DOHH2 (cell line): ENCODE data around the gene HS2ST1.

Source experiments
- H3F3A ChIP-seq: fragments of 200-600 bp; sonication (generic), shearing (Covaris generic); 2 replicates; pipeline ENCODE4 v1.6.0; 2016; ENCODE audit warnings: antibody characterized with exemption, mild to moderate bottlenecking; ENCODE audit not compliant: control insufficient read depth, insufficient read depth
- H3K27ac ChIP-seq: fragments of 200-600 bp; sonication (generic); 2 replicates; pipeline ENCODE4 v1.5.1; 2014; ENCODE audit warnings: low read depth, mild to moderate bottlenecking, low read length, moderate library complexity
- H3K27me3 ChIP-seq: fragments of 200-600 bp; sonication (generic); 2 replicates; pipeline ENCODE4 v1.6.1; 2014; ENCODE audit warnings: mild to moderate bottlenecking, low read length, mixed read lengths; ENCODE audit not compliant: control insufficient read depth
- H3K36me3 ChIP-seq: fragments of 200-600 bp; sonication (generic); 2 replicates; pipeline ENCODE4 v1.6.1; 2014; ENCODE audit warnings: mild to moderate bottlenecking, low read length, moderate library complexity, mixed read lengths; ENCODE audit not compliant: control insufficient read depth
- H3K4me1 ChIP-seq: fragments of 200-600 bp; sonication (generic); 2 replicates; pipeline ENCODE4 v1.6.1; 2014; ENCODE audit warnings: mild to moderate bottlenecking, low read length, mixed read lengths; ENCODE audit not compliant: control insufficient read depth
- H3K4me2 ChIP-seq: fragments of 200-600 bp; sonication (generic); 2 replicates; pipeline ENCODE4 v1.6.0; 2014; ENCODE audit warnings: mild to moderate bottlenecking, low read length, moderate library complexity
- H3K4me3 ChIP-seq: fragments of 200-600 bp; sonication (generic); 2 replicates; pipeline ENCODE4 v1.5.1; 2014; ENCODE audit warnings: mild to moderate bottlenecking, low read length, mixed read lengths
- H3K79me2 ChIP-seq: fragments of 200-600 bp; sonication (generic); 2 replicates; pipeline ENCODE4 v1.6.1; 2014; ENCODE audit warnings: mild to moderate bottlenecking, low read length, mixed read lengths; ENCODE audit not compliant: control insufficient read depth
- H3K9me2 ChIP-seq: fragments of 200-600 bp; sonication (generic); replicated peaks from 2 replicates; pipeline ENCODE4 v1.6.1; 2014; ENCODE audit warnings: mild to moderate bottlenecking, low read length, mixed read lengths; ENCODE audit not compliant: control insufficient read depth
- H3K9me3 ChIP-seq: fragments of 200-600 bp; sonication (generic); 2 replicates; pipeline ENCODE4 v1.6.1; 2014; ENCODE audit warnings: antibody characterized with exemption, low read length, mixed read lengths; ENCODE audit not compliant: control insufficient read depth, insufficient read depth
- H4K20me1 ChIP-seq: fragments of 200-600 bp; sonication (generic); 2 replicates; pipeline ENCODE4 v1.6.0; 2014; ENCODE audit warnings: low read depth, mild to moderate bottlenecking, antibody characterized with exemption, low read length, moderate library complexity; ENCODE audit not compliant: control insufficient read depth, insufficient read depth
- EZH2phosphoT487 ChIP-seq: fragments of 200-600 bp; sonication (generic); IDR thresholded peaks from 2 replicates; pipeline ENCODE4 v1.6.1; 2017; ENCODE audit warnings: borderline replicate concordance, mild to moderate bottlenecking, antibody characterized with exemption, low read length, moderate library complexity, mixed read lengths
- TF ChIP-seq, protein P1 (sequence below): fragments of 200-600 bp; sonication (generic); IDR thresholded peaks from one replicate; pipeline ENCODE4 v1.5.1; 2014; ENCODE audit warnings: antibody characterized with exemption, mild to moderate bottlenecking, low read depth, low read length; ENCODE audit not compliant: poor library complexity, severe bottlenecking

HS2ST1 gene

DNA sequence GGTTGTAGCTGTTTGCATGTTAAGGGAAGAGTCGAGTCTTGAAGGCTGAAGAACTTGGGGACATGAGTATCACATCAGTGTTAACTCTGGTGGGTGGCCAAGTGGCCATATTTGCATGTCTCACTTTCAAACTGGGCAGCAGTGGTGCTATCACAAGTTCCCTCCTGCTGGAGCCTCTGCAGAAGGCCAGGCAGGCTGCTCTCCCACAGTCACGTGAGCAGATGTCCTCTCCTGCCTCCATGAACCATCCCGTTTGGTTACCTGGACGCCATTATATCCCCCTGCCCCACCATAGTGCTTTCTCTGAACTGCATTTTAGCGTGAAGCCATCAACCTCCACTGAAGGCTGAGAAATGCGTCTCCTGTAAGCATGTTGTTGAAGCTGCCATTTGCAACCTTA is 209.2 kb downstream of the HS2ST1 start:
- Histone ChIP-seq H3K4me2 (no peak overlapping the region), H3K4me3 (no peak overlapping the region), H3K27me3 (no peaks in the 10 kb centered on the region), H3K4me1 (peaks cover 7% of the 10 kb centered on the region), H3K79me2 (no peaks in the 10 kb centered on the region), H4K20me1 (no peaks in the 10 kb centered on the region), H3K36me3 (no peaks in the 10 kb centered on the region), H3F3A (no peaks in the 10 kb centered on the region), H3K27ac (no peak overlapping the region), H3K9me2 (no peaks in the 10 kb centered on the region), H3K9me3 (no peaks in the 10 kb centered on the region)
- TF ChIP-seq, protein P1, sequence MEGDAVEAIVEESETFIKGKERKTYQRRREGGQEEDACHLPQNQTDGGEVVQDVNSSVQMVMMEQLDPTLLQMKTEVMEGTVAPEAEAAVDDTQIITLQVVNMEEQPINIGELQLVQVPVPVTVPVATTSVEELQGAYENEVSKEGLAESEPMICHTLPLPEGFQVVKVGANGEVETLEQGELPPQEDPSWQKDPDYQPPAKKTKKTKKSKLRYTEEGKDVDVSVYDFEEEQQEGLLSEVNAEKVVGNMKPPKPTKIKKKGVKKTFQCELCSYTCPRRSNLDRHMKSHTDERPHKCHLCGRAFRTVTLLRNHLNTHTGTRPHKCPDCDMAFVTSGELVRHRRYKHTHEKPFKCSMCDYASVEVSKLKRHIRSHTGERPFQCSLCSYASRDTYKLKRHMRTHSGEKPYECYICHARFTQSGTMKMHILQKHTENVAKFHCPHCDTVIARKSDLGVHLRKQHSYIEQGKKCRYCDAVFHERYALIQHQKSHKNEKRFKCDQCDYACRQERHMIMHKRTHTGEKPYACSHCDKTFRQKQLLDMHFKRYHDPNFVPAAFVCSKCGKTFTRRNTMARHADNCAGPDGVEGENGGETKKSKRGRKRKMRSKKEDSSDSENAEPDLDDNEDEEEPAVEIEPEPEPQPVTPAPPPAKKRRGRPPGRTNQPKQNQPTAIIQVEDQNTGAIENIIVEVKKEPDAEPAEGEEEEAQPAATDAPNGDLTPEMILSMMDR = no peak
- no peak for TF ChIP-seq EZH2phosphoT487

DNA sequence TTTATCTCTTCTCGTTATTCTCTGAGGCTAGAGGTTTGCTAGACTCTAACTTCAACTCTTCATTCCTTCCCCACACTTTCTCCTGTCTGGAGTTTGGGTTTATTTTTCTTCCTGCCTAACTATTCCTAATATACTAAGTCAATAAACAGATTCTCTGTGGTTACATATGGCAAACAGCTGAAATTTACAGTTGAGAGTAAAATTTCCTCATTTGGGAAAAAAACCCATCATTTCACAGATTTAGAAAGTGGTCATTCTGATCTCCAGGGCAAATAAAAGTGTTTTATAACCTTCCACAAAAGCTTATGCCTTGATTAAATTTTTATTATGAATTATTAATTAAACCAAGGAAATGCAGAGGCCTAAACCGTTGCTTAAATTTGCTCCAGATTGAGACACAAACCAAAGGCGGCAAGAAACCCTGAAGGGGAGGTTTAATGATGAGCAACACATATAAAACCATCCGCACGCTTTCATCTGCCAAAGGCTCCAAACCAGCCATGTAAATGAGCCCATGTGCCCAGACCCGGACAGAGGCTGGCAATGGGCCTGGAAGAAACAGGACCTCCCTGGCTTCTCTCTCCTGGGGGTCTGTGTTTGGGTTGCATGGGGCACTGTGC is 212.6 kb downstream of the HS2ST1 start:
- H4K20me1 ChIP-seq = no peaks in the 10 kb centered on the region
- H3K4me2 ChIP-seq = no peak overlapping the region
- H3K9me3 ChIP-seq = no peaks in the 10 kb centered on the region
- H3K79me2 ChIP-seq = no peaks in the 10 kb centered on the region
- H3K36me3 ChIP-seq = no peaks in the 10 kb centered on the region
- H3K9me2 ChIP-seq = no peaks in the 10 kb centered on the region
- no peak overlapping the region for H3K4me3 ChIP-seq
- H3F3A ChIP-seq = no peaks in the 10 kb centered on the region
- peaks cover 6% of the 10 kb centered on the region for H3K4me1 ChIP-seq
- H3K27me3 ChIP-seq = 0 out of 2 replicates have a peak, but pooled peaks cover 2% of the 10 kb centered on the region
- H3K27ac ChIP-seq = no peak overlapping the region
- no peak for TF ChIP-seq EZH2phosphoT487
- TF ChIP-seq, protein P1 = no peak

DNA sequence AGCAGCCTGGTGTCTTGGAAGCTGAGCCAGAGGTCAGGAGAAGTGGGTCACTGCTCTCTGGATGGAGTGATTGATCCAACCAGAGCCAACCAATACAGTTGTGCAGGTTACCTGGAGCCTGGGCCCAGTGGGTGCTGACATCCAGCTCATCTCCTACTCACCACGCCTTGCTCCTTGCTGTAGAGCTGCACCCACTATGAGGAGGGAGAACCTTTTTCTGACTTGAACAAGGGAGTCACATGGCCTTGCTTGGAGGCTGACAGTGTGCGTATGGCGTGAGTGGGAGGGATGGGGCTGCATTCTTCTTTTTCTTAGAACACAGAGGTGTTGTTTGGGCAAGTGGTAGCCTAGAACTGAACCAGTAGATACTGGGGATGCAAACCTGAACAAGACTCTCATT is 213.1 kb downstream of the HS2ST1 start:
- Histone ChIP-seq H3K9me2 (no peaks in the 10 kb centered on the region), H3K4me2 (no peak overlapping the region), H3K79me2 (no peaks in the 10 kb centered on the region), H3F3A (no peaks in the 10 kb centered on the region), H3K36me3 (no peaks in the 10 kb centered on the region), H3K4me1 (peaks cover 8% of the 10 kb centered on the region), H3K9me3 (no peaks in the 10 kb centered on the region), H3K27me3 (peaks cover 8% of the 10 kb centered on the region), H3K27ac (no peak overlapping the region), H3K4me3 (no peak overlapping the region), H4K20me1 (no peaks in the 10 kb centered on the region)
- TF ChIP-seq EZH2phosphoT487 = no peak
- TF ChIP-seq, protein P1 = no peak
